ENCODE data around the gene CUEDC1. TPM values are rescaled to one million over a fixed set of nuclear protein-coding genes. Genes with fewer than 3 reads are reported as not detected.

Gene CUEDC1
- total and polyA plus RNA-seq, 11 donors, result 29.6 to 68.5 (median 42.2) TPM

DNA sequence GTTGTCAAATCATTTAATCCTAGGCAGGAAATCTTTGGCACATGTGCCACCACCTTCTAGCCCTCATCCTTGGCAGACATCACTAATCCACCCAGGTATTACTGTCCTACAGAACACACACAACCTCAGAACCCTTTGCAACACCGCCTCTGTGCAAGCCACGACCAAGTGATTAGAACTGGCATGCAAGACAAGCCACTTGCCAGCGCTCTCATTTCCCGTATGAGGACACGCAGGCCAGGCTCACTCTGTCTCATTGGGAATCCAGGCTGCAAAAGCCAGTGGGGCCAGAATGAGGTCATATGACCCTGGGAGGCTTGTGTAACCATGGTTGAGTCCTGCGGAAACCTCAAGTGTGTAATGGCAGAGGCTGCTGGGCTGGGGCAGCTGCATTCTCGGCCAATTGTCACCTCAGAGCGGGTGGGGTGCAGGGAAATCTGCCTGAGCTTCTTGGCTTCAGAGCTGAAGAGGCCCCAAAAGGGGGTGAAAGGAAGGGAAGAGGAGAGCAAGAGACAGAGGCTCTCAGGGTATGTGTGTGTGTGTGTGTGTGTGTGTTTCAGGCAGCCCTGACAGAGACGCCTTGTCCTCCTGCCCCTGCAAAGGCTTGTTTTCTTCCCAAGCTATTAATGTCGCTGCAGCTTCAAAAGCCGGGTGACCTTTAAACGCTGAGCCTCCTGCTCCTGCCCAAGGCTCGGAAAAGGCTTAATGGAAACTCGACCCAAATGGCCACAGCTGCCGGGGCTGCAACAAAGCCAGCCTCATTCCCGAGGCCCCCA, 62.2 kb downstream of the CUEDC1 start:
- TF ChIP-seq, protein P1, sequence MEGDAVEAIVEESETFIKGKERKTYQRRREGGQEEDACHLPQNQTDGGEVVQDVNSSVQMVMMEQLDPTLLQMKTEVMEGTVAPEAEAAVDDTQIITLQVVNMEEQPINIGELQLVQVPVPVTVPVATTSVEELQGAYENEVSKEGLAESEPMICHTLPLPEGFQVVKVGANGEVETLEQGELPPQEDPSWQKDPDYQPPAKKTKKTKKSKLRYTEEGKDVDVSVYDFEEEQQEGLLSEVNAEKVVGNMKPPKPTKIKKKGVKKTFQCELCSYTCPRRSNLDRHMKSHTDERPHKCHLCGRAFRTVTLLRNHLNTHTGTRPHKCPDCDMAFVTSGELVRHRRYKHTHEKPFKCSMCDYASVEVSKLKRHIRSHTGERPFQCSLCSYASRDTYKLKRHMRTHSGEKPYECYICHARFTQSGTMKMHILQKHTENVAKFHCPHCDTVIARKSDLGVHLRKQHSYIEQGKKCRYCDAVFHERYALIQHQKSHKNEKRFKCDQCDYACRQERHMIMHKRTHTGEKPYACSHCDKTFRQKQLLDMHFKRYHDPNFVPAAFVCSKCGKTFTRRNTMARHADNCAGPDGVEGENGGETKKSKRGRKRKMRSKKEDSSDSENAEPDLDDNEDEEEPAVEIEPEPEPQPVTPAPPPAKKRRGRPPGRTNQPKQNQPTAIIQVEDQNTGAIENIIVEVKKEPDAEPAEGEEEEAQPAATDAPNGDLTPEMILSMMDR (IDR thresholded peaks at IDR 0.05), result peak in 3 of 12 donors; percentile 10 to 26 (median 16)
- no peak for TF ChIP-seq POLR2A (IDR thresholded peaks at IDR 0.05)
- DNase-seq (peak; percentile 87 to 97 (median 92)), ATAC-seq (peak; percentile 80 to 88 (median 86))
- H3K9me3 ChIP-seq, result no peaks in the 10 kb centered on the region
- peak overlapping the region; percentile 92 to 100 (median 97) for H3K27ac ChIP-seq
- 1 to 14% (median 7%) methylated on average over 15 to 16 of the region's 16 CpGs for WGBS, 4 donors
- no peaks in the 10 kb centered on the region for H3K27me3 ChIP-seq
- H3K4me1 ChIP-seq, result peaks cover 9 to 95% (median 83%) of the 10 kb centered on the region in 12 donors
- H3K36me3 ChIP-seq, result no peaks in the 10 kb centered on the region
- intact Hi-C loops (cut with DNase I), result loop anchor here (1.0 to 5.0 kb wide), 16 partner anchors 19 to 326 kb away; partner anchors contain the start of genes VEZF1 (in 5 of the 10), CUEDC1 (in 3 of the 10), MRPS23 (in 3 of the 10) and MKS1 (in 1 of the 10)
- H3K4me3 ChIP-seq, result peak overlapping the region in 11 of 12 donors; percentile 11 to 56 (median 48)

DNA sequence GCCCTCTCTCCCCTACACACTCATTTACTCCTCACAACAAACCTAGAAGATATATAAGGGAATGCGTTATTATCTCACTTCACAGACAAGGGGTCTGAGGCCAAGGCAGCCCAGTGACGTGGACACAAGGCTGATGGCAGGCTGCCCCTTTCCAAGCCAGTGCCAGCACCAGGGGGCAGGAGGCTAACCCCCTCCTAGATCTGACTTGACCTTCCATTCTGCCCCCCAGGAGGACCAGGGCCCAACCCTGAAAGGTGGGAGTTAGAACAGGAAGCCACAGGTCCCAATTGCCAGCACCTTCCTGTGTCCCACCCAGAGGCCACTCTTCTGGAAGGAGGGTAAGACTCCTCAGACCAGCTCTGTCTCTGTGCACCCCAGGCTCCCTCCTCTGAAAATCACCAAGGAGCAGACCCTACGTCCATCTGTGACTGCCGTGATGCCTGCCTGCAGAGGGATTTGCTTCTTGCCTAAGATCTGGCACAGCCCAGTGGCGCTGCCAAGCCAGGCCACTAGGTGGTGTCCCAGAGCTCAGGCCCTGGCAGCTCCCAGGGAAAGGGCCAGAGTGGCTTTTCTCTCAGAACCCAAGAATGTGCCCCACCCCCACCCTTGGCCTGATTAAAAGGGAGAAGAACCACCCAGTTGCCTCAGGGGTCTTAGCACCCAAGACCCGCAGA, 62.9 kb downstream of the CUEDC1 start:
- peak overlapping the region in 5 of 12 donors; percentile 48 to 56 (median 52) for H3K4me3 ChIP-seq
- H3K27ac ChIP-seq, result peak overlapping the region; percentile 92 to 100 (median 97)
- 25 to 29% (median 26%) methylated on average over 5 to 6 of the region's 6 CpGs for WGBS, 4 donors
- peak; percentile 87 to 93 (median 91) for DNase-seq
- no peaks in the 10 kb centered on the region for H3K27me3 ChIP-seq
- no peaks in the 10 kb centered on the region for H3K36me3 ChIP-seq
- intact Hi-C loops (cut with DNase I), result loop anchor here (1.0 to 5.0 kb wide), 15 partner anchors 25 to 327 kb away; partner anchors contain the start of genes VEZF1 (in 5 of the 10), CUEDC1 (in 3 of the 10), MRPS23 (in 3 of the 10) and MKS1 (in 1 of the 10)
- H3K9me3 ChIP-seq, result no peaks in the 10 kb centered on the region
- ATAC-seq, result peak; percentile 46 to 65 (median 47)
- TF ChIP-seq, protein P1 (IDR thresholded peaks at IDR 0.05), result peak; percentile 95 to 100 (median 98)
- no peak for TF ChIP-seq POLR2A (IDR thresholded peaks at IDR 0.05)
- H3K4me1 ChIP-seq, result peaks cover 6 to 90% (median 77%) of the 10 kb centered on the region in 12 donors

DNA sequence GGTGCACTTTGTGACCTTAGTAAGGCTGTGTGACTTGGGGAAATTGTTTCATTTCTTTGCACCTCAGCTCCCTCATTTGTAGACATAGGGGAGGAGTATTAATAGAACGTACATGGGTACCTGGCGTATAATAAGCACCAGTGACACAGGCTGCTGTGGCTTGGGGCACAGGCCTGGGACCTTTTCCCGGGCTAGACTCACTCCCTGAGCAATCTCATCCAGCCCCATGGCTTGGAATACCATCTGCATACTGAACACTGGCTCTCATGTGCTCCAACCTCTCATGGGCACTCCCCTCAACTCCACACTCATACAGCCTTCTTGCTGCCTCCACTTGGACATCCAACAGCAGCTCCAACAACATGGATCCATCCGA, 64.4 kb downstream of the CUEDC1 start:
- TF ChIP-seq, protein P1 (IDR thresholded peaks at IDR 0.05), result no peak
- no peak for TF ChIP-seq POLR2A (IDR thresholded peaks at IDR 0.05)
- Histone ChIP-seq H3K4me1 (peaks cover 6 to 80% (median 73%) of the 10 kb centered on the region in 12 donors), H3K27ac (peak overlapping the region; percentile 92 to 100 (median 97)), H3K4me3 (no peak overlapping the region), H3K9me3 (no peaks in the 10 kb centered on the region), H3K27me3 (no peaks in the 10 kb centered on the region), H3K36me3 (no peaks in the 10 kb centered on the region)
- WGBS, 4 donors, result 56 to 71% (median 62%) methylated on average over 4 of the region's 4 CpGs
- peak; percentile 28 to 54 (median 46) for ATAC-seq
- intact Hi-C loops (cut with DNase I), result loop anchor here (2.0 to 5.0 kb wide), 12 partner anchors 16 to 104 kb away; partner anchors contain the start of genes MRPS23 (in 3 of the 10), VEZF1 (in 2 of the 10) and CUEDC1 (in 1 of the 10)
- peak in 3 of 5 donors; percentile 61 to 76 (median 70) for DNase-seq

Measured in heart left ventricle (tissue), 16 donors.